Nephron (organoid): Measurements from ENCODE around the gene RFX5.
"Not testable (repeated sequence)": the region's sequence is repeated elsewhere in the genome, so short reads cannot be mapped to it uniquely, and the experiment has no call there.

Experiments used
- H3K27ac Mint-ChIP-seq, 3 experiments: 2 replicates each; pipeline ENCODE4 v1.8.0; 2020; ENCODE audit warnings: mixed read lengths in 3 of 3, mild to moderate bottlenecking in 2 of 3, moderate library complexity in 1 of 3
- H3K27me3 Mint-ChIP-seq: 2 replicates; pipeline ENCODE4 v1.8.0; 2021; ENCODE audit warnings: low read depth, mild to moderate bottlenecking, moderate library complexity, mixed read lengths
- H3K36me3 Mint-ChIP-seq: 2 replicates; pipeline ENCODE4 v1.8.0; 2020; ENCODE audit warnings: low read depth, mixed read lengths
- H3K4me1 Mint-ChIP-seq: 2 replicates; pipeline ENCODE4 v1.8.0; 2020; ENCODE audit warnings: mixed read lengths
- H3K4me3 Mint-ChIP-seq, 3 experiments: 2 replicates each; pipeline ENCODE4 v1.8.0; 2020; ENCODE audit warnings: mild to moderate bottlenecking in 3 of 3, mixed read lengths in 3 of 3, moderate library complexity in 2 of 3
- H3K9me3 Mint-ChIP-seq: 2 replicates; pipeline ENCODE4 v1.8.0; 2020; ENCODE audit warnings: mixed read lengths
- TF ChIP-seq, protein P1 (sequence below), 3 experiments: fragments of 200-600 bp; sonication (generic); IDR thresholded peaks; one replicate each; pipeline ENCODE4 v1.5.0; 2021; ENCODE audit warnings: antibody characterized with exemption in 3 of 3; ENCODE audit not compliant: unreplicated experiment in 3 of 3

RFX5 gene

DNA sequence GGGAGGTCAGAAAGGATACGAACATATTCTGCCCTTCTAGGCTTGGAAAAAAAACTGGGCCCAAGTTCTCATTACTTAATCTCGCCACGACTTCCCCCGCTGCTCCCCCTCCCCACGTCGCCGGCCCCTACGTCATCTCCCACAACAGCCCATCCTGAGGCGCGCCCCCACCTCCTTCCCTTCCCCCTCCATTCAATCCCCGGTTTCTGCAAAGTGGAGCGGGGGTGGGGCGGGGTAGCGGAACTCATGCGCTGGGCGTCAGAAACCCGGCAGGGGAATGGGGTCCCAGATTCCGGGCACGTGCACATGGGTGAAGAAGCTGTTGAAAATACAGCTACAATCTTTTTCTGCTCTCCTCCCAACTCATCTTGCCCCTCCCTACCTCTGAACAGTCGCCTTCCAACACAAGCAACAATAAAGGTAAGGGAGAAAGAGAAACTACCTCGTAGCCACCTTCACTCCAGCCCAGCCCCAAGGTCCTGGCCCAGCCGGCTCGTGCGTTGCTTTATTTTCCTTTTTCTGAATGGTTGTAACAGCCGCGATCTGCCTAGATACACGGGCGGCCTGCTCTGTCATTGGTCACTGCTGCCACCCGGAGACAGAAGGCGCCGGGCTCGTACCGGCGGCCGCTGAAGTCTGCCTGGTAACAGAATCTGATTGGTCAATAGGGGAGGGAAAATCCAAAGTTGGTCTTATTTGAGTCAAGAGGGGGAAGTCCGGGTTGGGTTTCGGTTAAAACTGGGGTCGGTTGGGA, at the start of gene RFX5:
Gene RFX5, minus strand, starts transcription at position 484 of the 754 bp plus-strand sequence. CDS start 932 bp downstream, outside the sequence.
- TF ChIP-seq, protein P1, sequence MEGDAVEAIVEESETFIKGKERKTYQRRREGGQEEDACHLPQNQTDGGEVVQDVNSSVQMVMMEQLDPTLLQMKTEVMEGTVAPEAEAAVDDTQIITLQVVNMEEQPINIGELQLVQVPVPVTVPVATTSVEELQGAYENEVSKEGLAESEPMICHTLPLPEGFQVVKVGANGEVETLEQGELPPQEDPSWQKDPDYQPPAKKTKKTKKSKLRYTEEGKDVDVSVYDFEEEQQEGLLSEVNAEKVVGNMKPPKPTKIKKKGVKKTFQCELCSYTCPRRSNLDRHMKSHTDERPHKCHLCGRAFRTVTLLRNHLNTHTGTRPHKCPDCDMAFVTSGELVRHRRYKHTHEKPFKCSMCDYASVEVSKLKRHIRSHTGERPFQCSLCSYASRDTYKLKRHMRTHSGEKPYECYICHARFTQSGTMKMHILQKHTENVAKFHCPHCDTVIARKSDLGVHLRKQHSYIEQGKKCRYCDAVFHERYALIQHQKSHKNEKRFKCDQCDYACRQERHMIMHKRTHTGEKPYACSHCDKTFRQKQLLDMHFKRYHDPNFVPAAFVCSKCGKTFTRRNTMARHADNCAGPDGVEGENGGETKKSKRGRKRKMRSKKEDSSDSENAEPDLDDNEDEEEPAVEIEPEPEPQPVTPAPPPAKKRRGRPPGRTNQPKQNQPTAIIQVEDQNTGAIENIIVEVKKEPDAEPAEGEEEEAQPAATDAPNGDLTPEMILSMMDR (IDR thresholded peaks at IDR 0.05; ENCODE audit: unreplicated experiment in 3 of 3) = no peak
- no peaks in the 10 kb centered on the region for H3K27me3 Mint-ChIP-seq
- peaks cover 29% of the 10 kb centered on the region for H3K36me3 Mint-ChIP-seq
- peak within 1 kb of the TSS; percentile 97 to 99 (median 99) for H3K27ac Mint-ChIP-seq
- H3K4me3 Mint-ChIP-seq = peak within 1 kb of the TSS; percentile 91 to 95 (median 95)
- H3K4me1 Mint-ChIP-seq = peaks cover 22% of the 10 kb centered on the region
- H3K9me3 Mint-ChIP-seq = peaks cover 7% of the 10 kb centered on the region

DNA sequence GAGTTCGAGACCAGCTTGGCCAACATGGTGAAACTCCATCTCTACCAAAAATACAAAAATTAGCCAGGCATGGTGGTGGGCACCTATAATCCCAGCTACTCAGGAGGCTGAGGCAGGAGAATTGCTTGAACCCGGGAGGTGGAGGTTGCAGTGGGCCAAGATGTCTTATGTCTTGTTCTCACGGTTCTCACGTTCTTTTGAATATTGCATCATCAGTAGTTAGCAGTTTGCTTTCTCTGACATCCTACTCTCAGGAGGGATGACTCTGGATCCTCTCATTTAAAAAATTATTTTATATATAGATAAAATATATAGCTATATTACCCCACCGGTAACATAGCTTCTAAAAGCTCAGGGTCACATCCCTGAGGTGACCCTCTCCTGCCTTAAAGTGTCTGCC, 49.2 kb upstream of the RFX5 start:
- H3K4me3 Mint-ChIP-seq, H3K9me3 Mint-ChIP-seq, H3K27ac Mint-ChIP-seq, H3K27me3 Mint-ChIP-seq: not testable (repeated sequence)
- Mint-ChIP-seq H3K4me1 (peaks cover 18% of the 10 kb centered on the region), H3K36me3 (peaks cover 13% of the 10 kb centered on the region)

DNA sequence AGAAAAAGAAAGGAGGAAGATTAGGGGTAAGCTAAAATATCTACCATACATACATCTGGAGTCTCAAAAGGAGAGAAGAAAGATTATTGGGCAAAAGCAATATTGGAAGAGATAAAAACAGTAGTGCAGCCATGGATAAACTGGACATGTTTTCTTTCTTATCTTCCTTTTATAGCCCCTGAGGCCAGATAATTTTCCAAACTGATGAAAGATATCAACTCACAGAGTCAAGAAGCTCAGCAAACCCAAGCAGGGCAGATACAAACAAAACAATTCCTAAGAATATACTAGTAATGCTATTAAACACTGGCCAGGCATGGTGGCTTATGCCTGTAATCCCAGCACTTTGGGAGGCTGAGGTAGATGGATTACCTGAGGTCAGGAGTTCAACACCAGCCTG, 46.5 kb upstream of the RFX5 start:
- no peak overlapping the region for H3K27ac Mint-ChIP-seq
- no peaks in the 10 kb centered on the region for H3K27me3 Mint-ChIP-seq
- no peaks in the 10 kb centered on the region for H3K36me3 Mint-ChIP-seq
- TF ChIP-seq, protein P1 (IDR thresholded peaks at IDR 0.05; ENCODE audit: unreplicated experiment in 3 of 3) = no peak
- no peak overlapping the region for H3K4me3 Mint-ChIP-seq
- peaks cover 4% of the 10 kb centered on the region for H3K9me3 Mint-ChIP-seq
- no peaks in the 10 kb centered on the region for H3K4me1 Mint-ChIP-seq

DNA sequence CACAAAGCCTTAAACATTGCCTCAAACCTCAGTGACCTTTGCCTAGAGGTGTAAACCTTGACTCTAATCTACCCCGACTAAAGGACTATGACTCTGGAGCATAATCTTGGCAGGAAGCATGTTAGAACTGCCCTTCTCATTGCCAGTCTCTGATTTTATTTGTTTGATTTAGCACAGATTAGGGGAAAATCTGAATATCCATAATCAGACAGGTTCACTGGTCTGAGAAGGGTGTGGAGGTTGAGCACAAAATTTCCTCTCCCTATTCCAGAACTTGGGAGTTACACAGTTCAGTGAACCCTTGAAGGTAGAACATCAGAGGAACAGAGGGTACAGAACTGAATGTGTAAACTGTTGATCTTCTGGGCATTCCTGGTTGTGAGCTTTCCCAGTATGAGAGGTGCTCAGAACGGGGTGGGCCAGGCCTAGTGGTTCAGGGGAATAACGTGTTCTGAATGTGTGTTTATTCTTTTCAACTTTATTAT, 44.1 kb upstream of the RFX5 start:
- no peak overlapping the region for H3K4me3 Mint-ChIP-seq
- no peaks in the 10 kb centered on the region for H3K36me3 Mint-ChIP-seq
- no peaks in the 10 kb centered on the region for H3K27me3 Mint-ChIP-seq
- H3K27ac Mint-ChIP-seq = no peak overlapping the region
- TF ChIP-seq, protein P1 (IDR thresholded peaks at IDR 0.05; ENCODE audit: unreplicated experiment in 3 of 3) = no peak
- H3K4me1 Mint-ChIP-seq = no peaks in the 10 kb centered on the region
- H3K9me3 Mint-ChIP-seq = peaks cover 4% of the 10 kb centered on the region

DNA sequence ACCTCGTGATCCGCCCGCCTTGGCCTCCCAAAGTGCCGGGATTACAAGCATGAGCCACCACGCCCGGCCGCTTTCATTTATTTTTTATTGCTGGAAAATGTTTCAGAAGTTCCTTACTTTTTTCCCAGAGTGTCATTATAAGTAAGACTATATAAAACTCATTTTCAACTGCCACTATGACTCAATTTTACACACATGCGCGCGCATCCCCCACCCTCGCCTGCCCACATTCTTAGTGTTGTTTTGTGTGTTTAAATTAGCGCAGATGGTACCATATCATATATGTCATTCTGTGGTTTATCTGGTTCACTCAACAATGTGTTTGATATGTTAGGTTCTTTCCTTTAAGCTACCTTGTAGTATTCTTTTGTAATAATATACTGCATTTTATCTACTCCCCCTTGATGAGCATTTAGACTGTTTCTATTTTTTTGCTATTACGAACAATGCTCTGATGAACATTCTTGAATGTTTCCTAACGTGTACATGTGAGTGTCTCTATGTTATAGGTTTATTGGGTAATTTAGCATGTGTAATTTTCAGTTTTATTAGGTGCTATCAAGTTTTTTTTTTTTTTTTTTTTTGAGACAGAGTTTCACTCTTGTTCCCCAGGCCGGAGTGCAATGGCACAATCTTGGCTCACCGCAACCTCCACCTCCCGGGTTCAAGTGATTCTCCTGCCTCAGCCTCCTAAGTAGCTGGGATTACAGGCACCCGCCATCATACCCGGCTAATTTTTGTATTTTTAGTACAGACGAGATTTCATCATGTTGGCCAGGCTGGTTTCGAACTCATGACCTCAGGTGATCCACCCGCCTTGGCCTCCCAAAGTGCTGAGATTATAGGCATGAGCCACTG, 43.4 kb upstream of the RFX5 start:
- H3K36me3 Mint-ChIP-seq, H3K27ac Mint-ChIP-seq, H3K4me1 Mint-ChIP-seq, H3K9me3 Mint-ChIP-seq, H3K27me3 Mint-ChIP-seq, H3K4me3 Mint-ChIP-seq: not testable (repeated sequence)

DNA sequence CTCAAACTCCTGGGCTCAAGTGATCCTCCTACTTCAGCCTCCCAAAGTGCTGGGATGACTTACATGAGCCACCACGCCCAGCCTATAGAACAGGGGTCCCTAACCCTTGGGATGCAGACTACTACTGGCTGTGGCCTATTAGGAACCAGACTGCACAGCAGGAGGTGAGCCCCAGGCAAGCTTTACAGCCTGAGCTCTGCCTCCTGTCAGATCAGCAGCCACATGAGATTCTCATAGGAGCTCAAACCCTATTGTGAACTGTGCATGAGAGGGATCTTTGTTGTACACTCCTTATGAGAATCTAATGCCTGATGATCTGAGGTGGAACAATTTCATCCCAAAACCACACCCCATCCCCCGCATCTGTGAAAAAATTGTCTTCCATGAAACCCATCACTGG, 39.0 kb upstream of the RFX5 start:
- Mint-ChIP-seq H3K9me3 (no peaks in the 10 kb centered on the region), H3K36me3 (no peaks in the 10 kb centered on the region), H3K27me3 (no peaks in the 10 kb centered on the region), H3K4me1 (no peaks in the 10 kb centered on the region), H3K27ac (no peak overlapping the region), H3K4me3 (no peak overlapping the region)
- TF ChIP-seq, protein P1 (IDR thresholded peaks at IDR 0.05; ENCODE audit: unreplicated experiment in 3 of 3) = no peak
